ENCODE results near the gene PRR15L. TPM values are rescaled to one million over a fixed set of nuclear protein-coding genes. Genes with fewer than 3 reads are reported as not detected.
A peak's percentile ranks its signal among the peaks of the same experiment; 100 is the strongest.

Gene PRR15L
- total RNA-seq, 4 donors from 2014 or later: 9.9 to 45.1 (median 24.3) TPM

DNA sequence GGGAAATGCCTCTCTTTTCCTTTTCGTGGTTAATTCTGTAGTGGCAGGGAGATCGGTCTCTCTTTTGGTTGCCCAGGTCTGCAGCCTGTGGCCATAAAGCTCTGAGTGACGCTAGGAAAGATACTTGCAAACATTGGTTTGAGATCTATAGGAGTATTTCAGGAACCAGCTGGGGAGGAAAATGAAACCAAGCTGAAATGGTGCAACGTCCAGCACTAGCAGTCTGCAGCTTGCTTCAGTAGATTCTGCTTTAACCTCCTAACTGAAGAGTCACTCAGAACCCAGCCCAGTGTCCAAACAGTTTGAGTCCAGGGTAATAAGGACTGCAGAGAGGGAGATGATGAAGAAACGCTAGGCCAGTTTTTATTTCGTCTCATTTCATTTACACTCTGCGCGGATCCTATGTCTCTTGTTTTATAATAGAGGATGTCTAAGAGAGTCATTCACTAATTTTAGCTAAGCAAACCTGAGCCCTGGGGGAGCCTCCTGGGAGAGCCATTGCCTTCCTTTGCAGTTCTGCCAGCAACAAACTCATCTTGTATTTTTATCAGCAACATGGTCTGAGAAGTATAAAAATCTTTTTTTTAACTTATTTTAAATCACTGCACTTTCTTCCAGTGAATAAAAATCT, 49.6 kb downstream of the PRR15L start:
- intact Hi-C loops (cut with DNase I; ENCODE audit: low total_unique reads): no loop called here
- no peak overlapping the region for H3K4me3 ChIP-seq (ENCODE audit: low read depth, poor library complexity, severe bottlenecking)
- WGBS, 2 donors: 71 to 74% methylated on average over 8 of the region's 8 CpGs
- DNase-seq (ENCODE audit: low spot score in 2 of 2): no peak
- no peak for TF ChIP-seq POLR2A (IDR thresholded peaks at IDR 0.05)
- TF ChIP-seq, protein P1, sequence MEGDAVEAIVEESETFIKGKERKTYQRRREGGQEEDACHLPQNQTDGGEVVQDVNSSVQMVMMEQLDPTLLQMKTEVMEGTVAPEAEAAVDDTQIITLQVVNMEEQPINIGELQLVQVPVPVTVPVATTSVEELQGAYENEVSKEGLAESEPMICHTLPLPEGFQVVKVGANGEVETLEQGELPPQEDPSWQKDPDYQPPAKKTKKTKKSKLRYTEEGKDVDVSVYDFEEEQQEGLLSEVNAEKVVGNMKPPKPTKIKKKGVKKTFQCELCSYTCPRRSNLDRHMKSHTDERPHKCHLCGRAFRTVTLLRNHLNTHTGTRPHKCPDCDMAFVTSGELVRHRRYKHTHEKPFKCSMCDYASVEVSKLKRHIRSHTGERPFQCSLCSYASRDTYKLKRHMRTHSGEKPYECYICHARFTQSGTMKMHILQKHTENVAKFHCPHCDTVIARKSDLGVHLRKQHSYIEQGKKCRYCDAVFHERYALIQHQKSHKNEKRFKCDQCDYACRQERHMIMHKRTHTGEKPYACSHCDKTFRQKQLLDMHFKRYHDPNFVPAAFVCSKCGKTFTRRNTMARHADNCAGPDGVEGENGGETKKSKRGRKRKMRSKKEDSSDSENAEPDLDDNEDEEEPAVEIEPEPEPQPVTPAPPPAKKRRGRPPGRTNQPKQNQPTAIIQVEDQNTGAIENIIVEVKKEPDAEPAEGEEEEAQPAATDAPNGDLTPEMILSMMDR (IDR thresholded peaks at IDR 0.05): no peak

DNA sequence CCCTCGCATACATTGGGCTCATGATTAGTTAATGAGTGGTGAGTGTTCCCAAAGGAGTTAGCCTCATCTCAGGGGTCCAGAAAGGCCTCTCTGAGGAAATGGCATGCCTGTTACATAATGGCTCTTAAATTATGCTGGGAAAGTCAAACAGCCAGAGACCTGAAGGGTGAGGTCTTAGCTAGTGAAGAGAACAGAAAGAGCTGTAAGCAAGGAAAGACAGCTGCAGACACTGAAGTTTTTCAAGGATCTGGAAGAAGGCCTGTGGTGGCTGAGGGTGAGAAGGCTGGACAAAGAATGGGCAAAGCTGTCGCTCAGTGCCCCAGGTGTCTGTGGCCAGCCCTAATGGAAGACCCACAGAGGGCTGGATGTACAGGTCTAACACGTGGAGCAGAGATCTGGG, 51.2 kb downstream of the PRR15L start:
- no peak for DNase-seq (ENCODE audit: low spot score in 2 of 2)
- H3K4me3 ChIP-seq (ENCODE audit: low read depth, poor library complexity, severe bottlenecking): no peak overlapping the region
- 85 to 93% methylated on average over 3 of the region's 3 CpGs for WGBS, 2 donors
- TF ChIP-seq, protein P1 (IDR thresholded peaks at IDR 0.05): no peak
- TF ChIP-seq POLR2A (IDR thresholded peaks at IDR 0.05): no peak
- intact Hi-C loops (cut with DNase I; ENCODE audit: low total_unique reads): no loop called here

DNA sequence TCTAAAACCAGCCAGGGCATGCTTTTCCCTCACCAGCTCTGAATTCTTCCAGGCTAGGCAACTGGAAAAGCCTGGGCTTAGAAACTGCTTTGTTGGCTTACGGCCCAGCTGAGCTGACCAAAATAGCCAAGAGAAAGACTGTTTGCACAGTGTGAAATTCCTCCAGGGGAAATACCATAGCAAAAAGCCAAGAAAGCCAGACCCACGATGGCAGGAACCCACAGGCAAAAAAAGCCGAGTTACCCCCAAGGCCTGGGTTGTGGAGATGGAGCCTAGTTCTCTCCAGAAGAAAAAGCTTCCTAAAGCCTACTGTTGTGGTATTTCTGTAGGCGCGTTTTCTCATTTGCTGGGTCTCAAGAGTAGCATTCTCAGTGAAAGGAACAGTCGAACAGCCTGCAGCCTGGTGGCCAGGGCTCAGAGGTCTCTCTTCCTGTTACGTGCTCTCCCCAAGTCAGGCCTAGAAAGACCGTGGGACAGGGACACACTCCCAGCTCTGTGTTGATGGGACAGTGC, 52.4 kb downstream of the PRR15L start:
- peak in 1 of 2 donors; percentile 36 for DNase-seq (ENCODE audit: low spot score in 2 of 2)
- intact Hi-C loops (cut with DNase I; ENCODE audit: low total_unique reads): no loop called here
- TF ChIP-seq, protein P1 (IDR thresholded peaks at IDR 0.05): no peak
- no peak for TF ChIP-seq POLR2A (IDR thresholded peaks at IDR 0.05)
- no peak overlapping the region for H3K4me3 ChIP-seq (ENCODE audit: low read depth, poor library complexity, severe bottlenecking)
- WGBS, 2 donors: 47 to 54% methylated on average over 8 of the region's 8 CpGs

DNA sequence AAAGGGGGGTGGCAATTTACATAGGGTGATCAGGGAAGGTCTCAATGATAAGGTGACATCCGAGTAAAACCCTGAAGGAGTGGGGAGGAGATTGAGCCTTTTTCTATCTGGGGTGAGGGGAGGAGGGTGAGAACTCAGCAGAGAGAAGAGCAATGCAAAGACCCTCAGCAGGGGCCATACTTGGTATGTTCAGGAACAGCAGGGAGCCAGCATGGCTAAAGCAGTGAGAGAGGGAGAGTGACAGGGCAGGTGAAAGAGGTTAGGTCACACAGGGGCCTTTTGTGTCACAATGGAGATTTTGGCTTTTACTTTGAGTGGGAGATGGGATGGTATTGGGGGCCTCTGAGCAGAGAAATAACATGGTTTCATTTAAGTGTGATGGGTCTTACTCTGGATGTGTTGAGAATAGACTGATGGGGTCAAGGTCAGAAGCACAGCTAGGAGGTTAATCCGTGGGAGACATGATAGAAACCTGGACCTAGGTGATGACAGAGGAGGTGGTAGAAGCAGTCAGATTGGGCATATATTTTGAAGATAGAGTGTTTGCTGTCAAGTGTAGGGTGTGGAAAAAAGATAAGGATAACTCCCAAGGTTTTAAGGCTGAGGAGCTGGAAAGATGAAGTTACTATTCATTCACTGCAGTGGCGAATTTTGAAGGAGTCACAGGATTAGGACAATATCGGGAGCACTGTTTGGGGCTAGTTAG, 55.5 kb downstream of the PRR15L start:
- TF ChIP-seq, protein P1 (IDR thresholded peaks at IDR 0.05): no peak
- no peak for TF ChIP-seq POLR2A (IDR thresholded peaks at IDR 0.05)
- intact Hi-C loops (cut with DNase I; ENCODE audit: low total_unique reads): no loop called here
- no peak for DNase-seq (ENCODE audit: low spot score in 2 of 2)
- H3K4me3 ChIP-seq (ENCODE audit: low read depth, poor library complexity, severe bottlenecking): no peak overlapping the region
- WGBS, 2 donors: 85 to 86% methylated on average over 4 of the region's 4 CpGs

Other genes starting within 250 kb of the PRR15L start
- 1 to 10 TPM in 2 of 4 donors, under 1 TPM in 1, not detected in 1; 0.12 to 1.9 (median 1.2) TPM for gene TBX21, start 224.6 kb downstream of the PRR15L start, total RNA-seq
- gene OSBPL7, start 136.1 kb downstream of the PRR15L start, total RNA-seq: 1 to 10 TPM; 1.1 to 8.4 (median 1.8) TPM
- gene MRPL10, start 126.3 kb downstream of the PRR15L start, total RNA-seq: 10 to 100 TPM; 25.3 to 35.4 (median 30.2) TPM
- gene LRRC46, start 126.2 kb downstream of the PRR15L start, total RNA-seq: not detected
- gene SCRN2, start 116.6 kb downstream of the PRR15L start, total RNA-seq: 10 to 100 TPM; 23.1 to 37.9 (median 28.3) TPM
- gene SP6, start 106.7 kb downstream of the PRR15L start, total RNA-seq: 10 to 100 TPM; 21.9 to 29.9 (median 24.7) TPM
- 10 to 100 TPM in 2 of 4 donors, 1 to 10 TPM in 2; 5.1 to 12.6 (median 8.1) TPM for gene SP2, start 61.6 kb downstream of the PRR15L start, total RNA-seq
- gene PNPO, start 16.3 kb downstream of the PRR15L start, total RNA-seq: 10 to 100 TPM; 20.2 to 36.8 (median 30.3) TPM
- gene CDK5RAP3, start 13.2 kb upstream of the PRR15L start, total RNA-seq: 100 to 1,000 TPM in 3 of 4 donors, 10 to 100 TPM in 1; 95.8 to 115 (median 107) TPM
- 10 to 100 TPM in 3 of 4 donors, 1 to 10 TPM in 1; 9.1 to 16.9 (median 12.9) TPM for gene COPZ2, start 79.9 kb upstream of the PRR15L start, total RNA-seq
- gene NFE2L1, start 90.5 kb upstream of the PRR15L start, total RNA-seq: 100 to 1,000 TPM in 3 of 4 donors, 10 to 100 TPM in 1; 97.2 to 158 (median 117) TPM
- gene CBX1, start 143.6 kb upstream of the PRR15L start, total RNA-seq: 10 to 100 TPM; 23.2 to 33.5 (median 25.6) TPM
- gene SNX11, start 149.9 kb upstream of the PRR15L start, total RNA-seq: 10 to 100 TPM; 11.1 to 15.7 (median 13.0) TPM

Data from lower leg skin (tissue), 4 donors.